PC-9 (cell line): Measurements from ENCODE around the gene TTC29. TPM values are rescaled to one million over a fixed set of nuclear protein-coding genes. Genes with fewer than 3 reads are reported as not detected.

Experiments used
- BruUV-seq: library from RNA; stranded (reverse); fragments of 400-500 nt; replicated peaks from 2 replicates; lab custom pipeline; 2021; lab: Mats Ljungman, UMichigan
- CTCF ChIA-PET: fragments of 300-600 bp; sonication (Branson Sonifier 250); formaldehyde crosslinking; loops from one replicate; lab custom pipeline; 2022; ENCODE audit warnings: antibody characterized with exemption; lab: Charles Lee
- POLR2A ChIA-PET: fragments of 300-600 bp; sonication (Branson Sonifier 250); formaldehyde crosslinking; loops from one replicate; lab custom pipeline; 2022; ENCODE audit warnings: antibody characterized with exemption; ENCODE audit not compliant: unreplicated experiment; lab: Charles Lee
- DNase-seq, 2 experiments: peaks; one replicate each; pipeline versions ENCODE4 v3.0.0 to v3.0.0-alpha.2; 2015 to 2022; ENCODE audit warnings: mixed read lengths in 1 of 2
- H2AFZ ChIP-seq: fragments of 200-600 bp; sonication (generic); 2 replicates; pipeline ENCODE4 v1.8.1; 2017; ENCODE audit warnings: antibody characterized with exemption
- H3F3A ChIP-seq: fragments of 200-600 bp; sonication (generic); 2 replicates; pipeline ENCODE4 v1.8.1; 2017; ENCODE audit warnings: antibody characterized with exemption, mild to moderate bottlenecking, low read depth; ENCODE audit not compliant: insufficient read depth
- H3K27ac ChIP-seq: fragments of 200-600 bp; sonication (generic); 2 replicates; pipeline ENCODE4 v1.6.1; 2016; ENCODE audit warnings: mixed run types
- H3K27me3 ChIP-seq: fragments of 200-600 bp; sonication (generic); 2 replicates; pipeline ENCODE4 v1.6.1; 2016; ENCODE audit warnings: low read depth, mixed run types; ENCODE audit not compliant: insufficient read depth
- H3K36me3 ChIP-seq: fragments of 200-600 bp; sonication (generic); 2 replicates; pipeline ENCODE4 v1.6.1; 2016; ENCODE audit warnings: low read depth, mixed run types
- H3K4me1 ChIP-seq: fragments of 200-600 bp; sonication (generic); replicated peaks from 2 replicates; pipeline ENCODE4 v1.6.1; 2016; ENCODE audit warnings: mixed run types; ENCODE audit not compliant: insufficient read depth
- H3K4me2 ChIP-seq: fragments of 200-600 bp; sonication (generic); 2 replicates; pipeline ENCODE4 v1.6.1; 2017; ENCODE audit warnings: mixed run types
- H3K4me3 ChIP-seq: fragments of 200-600 bp; sonication (generic); 2 replicates; pipeline ENCODE4 v1.6.1; 2016; ENCODE audit warnings: mixed run types
- H3K79me2 ChIP-seq: fragments of 200-600 bp; sonication (generic); 2 replicates; pipeline ENCODE4 v1.6.1; 2017; ENCODE audit warnings: low read depth, mixed run types
- H3K9me2 ChIP-seq: fragments of 200-600 bp; sonication (generic); 2 replicates; pipeline ENCODE4 v1.8.1; 2017; ENCODE audit warnings: mild to moderate bottlenecking; ENCODE audit not compliant: insufficient read depth
- H3K9me3 ChIP-seq: fragments of 200-600 bp; sonication (generic); 2 replicates; pipeline ENCODE4 v1.8.1; 2016; ENCODE audit warnings: low read depth; ENCODE audit not compliant: insufficient read depth
- H4K20me1 ChIP-seq: fragments of 200-600 bp; sonication (generic); 2 replicates; pipeline ENCODE4 v1.8.1; 2017; ENCODE audit not compliant: insufficient read depth
- EZH2 ChIP-seq: fragments of 200-600 bp; sonication (generic); IDR thresholded peaks from 2 replicates; pipeline ENCODE4 v1.8.0; 2017; ENCODE audit warnings: antibody characterized with exemption, low read depth
- intact Hi-C: fragments of 100-400 bp; cut with micrococcal nuclease; formaldehyde crosslinking; loops from one replicate; pipeline ENCODE4 v1.10.0; 2022; ENCODE audit not compliant: unreplicated experiment
- total RNA-seq: library from RNA; stranded (reverse); gene quantifications from 2 replicates; pipeline ENCODE4 v1.2.3, GENCODE V29; 2021
- TF ChIP-seq, protein P1 (sequence below): fragments of 200-600 bp; sonication (generic); conservative IDR thresholded peaks from 2 replicates; pipeline ENCODE4 v1.6.1; 2017; ENCODE audit warnings: mixed run types, antibody characterized with exemption, mild to moderate bottlenecking, moderate library complexity

Gene TTC29
- total RNA-seq, 1 experiment from 2014 or later = not detected

GRCh38 chr4:146972036-146972435 is 26.4 kb upstream of the TTC29 start:
- Histone ChIP-seq H3K9me3 (no peaks in the 10 kb centered on the region), H3K9me2 (no peaks in the 10 kb centered on the region), H3K27me3 (no peaks in the 10 kb centered on the region), H3K4me1 (no peaks in the 10 kb centered on the region), H3K79me2 (no peaks in the 10 kb centered on the region), H4K20me1 (no peaks in the 10 kb centered on the region), H3K27ac (no peak overlapping the region), H3F3A (no peaks in the 10 kb centered on the region), H3K4me3 (no peak overlapping the region), H2AFZ (no peak overlapping the region), H3K4me2 (no peak overlapping the region), H3K36me3 (no peaks in the 10 kb centered on the region)
- POLR2A ChIA-PET = no interaction called here
- TF ChIP-seq EZH2 = no peak
- TF ChIP-seq, protein P1, sequence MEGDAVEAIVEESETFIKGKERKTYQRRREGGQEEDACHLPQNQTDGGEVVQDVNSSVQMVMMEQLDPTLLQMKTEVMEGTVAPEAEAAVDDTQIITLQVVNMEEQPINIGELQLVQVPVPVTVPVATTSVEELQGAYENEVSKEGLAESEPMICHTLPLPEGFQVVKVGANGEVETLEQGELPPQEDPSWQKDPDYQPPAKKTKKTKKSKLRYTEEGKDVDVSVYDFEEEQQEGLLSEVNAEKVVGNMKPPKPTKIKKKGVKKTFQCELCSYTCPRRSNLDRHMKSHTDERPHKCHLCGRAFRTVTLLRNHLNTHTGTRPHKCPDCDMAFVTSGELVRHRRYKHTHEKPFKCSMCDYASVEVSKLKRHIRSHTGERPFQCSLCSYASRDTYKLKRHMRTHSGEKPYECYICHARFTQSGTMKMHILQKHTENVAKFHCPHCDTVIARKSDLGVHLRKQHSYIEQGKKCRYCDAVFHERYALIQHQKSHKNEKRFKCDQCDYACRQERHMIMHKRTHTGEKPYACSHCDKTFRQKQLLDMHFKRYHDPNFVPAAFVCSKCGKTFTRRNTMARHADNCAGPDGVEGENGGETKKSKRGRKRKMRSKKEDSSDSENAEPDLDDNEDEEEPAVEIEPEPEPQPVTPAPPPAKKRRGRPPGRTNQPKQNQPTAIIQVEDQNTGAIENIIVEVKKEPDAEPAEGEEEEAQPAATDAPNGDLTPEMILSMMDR = no peak
- BruUV-seq = no TSS peak
- no peak for DNase-seq
- CTCF ChIA-PET = no interaction called here
- intact Hi-C loops = no loop called here

DNA sequence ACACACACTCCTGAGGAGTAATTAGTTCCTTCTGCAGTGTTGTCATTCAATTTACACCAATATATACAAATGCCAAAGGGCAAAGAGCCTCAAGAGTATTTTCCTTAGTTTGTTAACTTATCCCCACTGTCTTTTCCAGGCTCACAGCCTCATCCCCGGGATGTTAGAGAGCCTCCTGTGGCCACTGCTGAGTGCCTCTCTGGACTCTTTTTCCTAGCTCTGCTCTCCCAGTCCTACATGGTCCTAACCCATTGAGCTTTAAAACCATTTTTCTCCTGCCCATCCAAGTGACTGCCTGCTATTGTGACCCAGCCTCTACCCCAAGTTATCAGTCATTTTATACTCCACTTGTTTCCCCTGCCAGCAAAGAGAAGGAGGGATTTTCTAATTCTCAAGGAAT is 23.5 kb upstream of the TTC29 start:
- Histone ChIP-seq H3K27me3 (no peaks in the 10 kb centered on the region), H3K9me3 (no peaks in the 10 kb centered on the region), H3K4me3 (no peak overlapping the region), H3K4me1 (no peaks in the 10 kb centered on the region), H3F3A (no peaks in the 10 kb centered on the region), H3K36me3 (no peaks in the 10 kb centered on the region), H2AFZ (no peak overlapping the region), H3K4me2 (no peak overlapping the region), H3K9me2 (no peaks in the 10 kb centered on the region), H4K20me1 (no peaks in the 10 kb centered on the region), H3K79me2 (no peaks in the 10 kb centered on the region), H3K27ac (no peak overlapping the region)
- no peak for DNase-seq
- TF ChIP-seq, protein P1 = no peak
- TF ChIP-seq EZH2 = no peak
- intact Hi-C loops = no loop called here
- ChIA-PET POLR2A (no interaction called here), CTCF (no interaction called here)
- no TSS peak for BruUV-seq

DNA sequence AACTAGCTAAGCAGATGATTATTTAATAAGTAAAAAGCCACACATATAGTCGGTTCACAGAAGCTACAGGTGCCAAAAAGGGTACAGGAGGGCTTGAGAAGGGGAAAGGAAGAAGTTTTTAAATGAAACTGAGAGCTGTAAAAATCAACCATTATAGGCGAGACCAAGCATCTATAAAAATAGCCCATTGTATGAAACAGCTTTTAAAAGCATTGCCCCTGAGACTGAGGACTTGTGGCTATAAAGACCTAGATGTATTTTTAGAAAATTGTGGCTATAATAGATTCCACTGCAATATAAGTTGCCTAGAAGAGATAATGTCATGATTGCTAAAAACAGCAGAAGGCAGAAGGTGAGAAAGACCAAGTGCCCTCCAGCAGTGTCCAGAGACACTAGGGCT is 15.0 kb upstream of the TTC29 start:
- no peaks in the 10 kb centered on the region for H3K79me2 ChIP-seq
- H3K4me1 ChIP-seq = no peaks in the 10 kb centered on the region
- POLR2A ChIA-PET = no interaction called here
- H3K9me3 ChIP-seq = no peaks in the 10 kb centered on the region
- no peak overlapping the region for H3K4me2 ChIP-seq
- no peaks in the 10 kb centered on the region for H3K9me2 ChIP-seq
- TF ChIP-seq, protein P1 = no peak
- TF ChIP-seq EZH2 = no peak
- CTCF ChIA-PET = no interaction called here
- H2AFZ ChIP-seq = no peak overlapping the region
- no peak overlapping the region for H3K4me3 ChIP-seq
- no TSS peak for BruUV-seq
- H3K27me3 ChIP-seq = no peaks in the 10 kb centered on the region
- H3F3A ChIP-seq = no peaks in the 10 kb centered on the region
- no peaks in the 10 kb centered on the region for H4K20me1 ChIP-seq
- H3K27ac ChIP-seq = no peak overlapping the region
- intact Hi-C loops = no loop called here
- DNase-seq = no peak
- H3K36me3 ChIP-seq = no peaks in the 10 kb centered on the region
